ENCODE results near the gene MRPL34.

- no peak for TF ChIP-seq REST (IDR thresholded peaks at IDR 0.05)
- TF ChIP-seq CTCF (IDR thresholded peaks at IDR 0.05; ENCODE audit: low read depth, low read length, missing input control), result no peak
- TF ChIP-seq MAX (IDR thresholded peaks at IDR 0.05), result no peak
Observed at GRCh38 chr19:17332677-17333581, 27.3 kb downstream of the MRPL34 start.
